ENCODE data around the gene CFH. TPM values are rescaled to one million over a fixed set of nuclear protein-coding genes. Genes with fewer than 3 reads are reported as not detected.

Gene CFH
- total RNA-seq, 1 experiment from 2014 or later = 26.1 TPM

- no peak for DNase-seq
- no peaks in the 10 kb centered on the region for H3K4me1 Mint-ChIP-seq (ENCODE audit: low read depth, unreplicated experiment)
- peaks cover 8% of the 10 kb centered on the region for H3K9me3 Mint-ChIP-seq (ENCODE audit: low read depth, unreplicated experiment)
- intact Hi-C loops (cut with micrococcal nuclease; ENCODE audit: unreplicated experiment) = no loop called here
- no peaks in the 10 kb centered on the region for H3K36me3 Mint-ChIP-seq (ENCODE audit: insufficient read depth, unreplicated experiment)
- H3K4me3 Mint-ChIP-seq (ENCODE audit: low read depth, unreplicated experiment) = no peak overlapping the region
- no peak overlapping the region for H3K27ac Mint-ChIP-seq (ENCODE audit: unreplicated experiment)
- H3K27me3 Mint-ChIP-seq (ENCODE audit: unreplicated experiment) = no peaks in the 10 kb centered on the region
- CTCF ChIA-PET = no interaction called here
- no peak for TF ChIP-seq CTCF (IDR thresholded peaks at IDR 0.05; ENCODE audit: unreplicated experiment)
- no TSS peak for BruUV-seq (replicated peaks)
Measured at GRCh38 chr1:196669693-196670092, 17.9 kb downstream of the CFH start.

GRCh38 chr1:196674908-196675307, 23.1 kb downstream of the CFH start:
- no peak for DNase-seq
- no peaks in the 10 kb centered on the region for H3K27me3 Mint-ChIP-seq (ENCODE audit: unreplicated experiment)
- H3K4me3 Mint-ChIP-seq (ENCODE audit: low read depth, unreplicated experiment) = no peak overlapping the region

GRCh38 chr1:196677781-196678509, 26.1 kb downstream of the CFH start:
- peaks cover 9% of the 10 kb centered on the region for H3K4me1 Mint-ChIP-seq (ENCODE audit: low read depth, unreplicated experiment)
- DNase-seq = no peak
- intact Hi-C loops (cut with micrococcal nuclease; ENCODE audit: unreplicated experiment) = no loop called here
- no peaks in the 10 kb centered on the region for H3K36me3 Mint-ChIP-seq (ENCODE audit: insufficient read depth, unreplicated experiment)
- TF ChIP-seq CTCF (IDR thresholded peaks at IDR 0.05; ENCODE audit: unreplicated experiment) = no peak
- H3K27me3 Mint-ChIP-seq (ENCODE audit: unreplicated experiment) = no peaks in the 10 kb centered on the region
- H3K4me3 Mint-ChIP-seq (ENCODE audit: low read depth, unreplicated experiment) = no peak overlapping the region
- H3K9me3 Mint-ChIP-seq (ENCODE audit: low read depth, unreplicated experiment) = no peaks in the 10 kb centered on the region
- no TSS peak for BruUV-seq (replicated peaks)
- no peak overlapping the region for H3K27ac Mint-ChIP-seq (ENCODE audit: unreplicated experiment)
- CTCF ChIA-PET = no interaction called here

More at GRCh38 chr1:196674908-196675307, 23.1 kb downstream of the CFH start:
- Mint-ChIP-seq H3K4me1 (ENCODE audit: low read depth, unreplicated experiment) (peaks cover 9% of the 10 kb centered on the region), H3K9me3 (ENCODE audit: low read depth, unreplicated experiment) (peaks cover 5% of the 10 kb centered on the region), H3K36me3 (ENCODE audit: insufficient read depth, unreplicated experiment) (no peaks in the 10 kb centered on the region), H3K27ac (ENCODE audit: unreplicated experiment) (no peak overlapping the region)
- no TSS peak for BruUV-seq (replicated peaks)
- intact Hi-C loops (cut with micrococcal nuclease; ENCODE audit: unreplicated experiment) = no loop called here
- TF ChIP-seq CTCF (IDR thresholded peaks at IDR 0.05; ENCODE audit: unreplicated experiment) = no peak
- CTCF ChIA-PET = no interaction called here

- DNase-seq = peak; percentile 6
- no peak overlapping the region for H3K4me3 Mint-ChIP-seq (ENCODE audit: low read depth, unreplicated experiment)
- TF ChIP-seq CTCF (IDR thresholded peaks at IDR 0.05; ENCODE audit: unreplicated experiment) = no peak
Measured at GRCh38 chr1:196678510-196678884, 26.7 kb downstream of the CFH start.

More at GRCh38 chr1:196678510-196678884, 26.7 kb downstream of the CFH start:
- Mint-ChIP-seq H3K27me3 (ENCODE audit: unreplicated experiment) (no peaks in the 10 kb centered on the region), H3K27ac (ENCODE audit: unreplicated experiment) (peak overlapping the region; percentile 7), H3K9me3 (ENCODE audit: low read depth, unreplicated experiment) (no peaks in the 10 kb centered on the region), H3K4me1 (ENCODE audit: low read depth, unreplicated experiment) (peaks cover 9% of the 10 kb centered on the region), H3K36me3 (ENCODE audit: insufficient read depth, unreplicated experiment) (no peaks in the 10 kb centered on the region)
- CTCF ChIA-PET = no interaction called here
- no TSS peak for BruUV-seq (replicated peaks)
- intact Hi-C loops (cut with micrococcal nuclease; ENCODE audit: unreplicated experiment) = no loop called here

Measured in Calu3 (cell line).